MM.1S (cell line): ENCODE results near the gene SSX2IP.

Source experiments
- CTCF ChIP-seq: fragments of 300-600 bp; sonication (generic); IDR thresholded peaks from 2 replicates; pipeline ENCODE4 v1.5.1; 2016; ENCODE audit warnings: antibody characterized with exemption, low read length, mixed read lengths
- EZH2 ChIP-seq: fragments of 300-600 bp; sonication (generic); optimal IDR thresholded peaks from 2 replicates; pipeline ENCODE3; 2017; ENCODE audit warnings: low read depth, mild to moderate bottlenecking, antibody characterized with exemption, low read length, mixed read lengths
- EZH2phosphoT487 ChIP-seq: fragments of 300-600 bp; sonication (generic); IDR thresholded peaks from 2 replicates; pipeline ENCODE4 v1.6.1; 2018; ENCODE audit warnings: antibody characterized with exemption, low read length

GRCh38 chr1:84653130-84653677, 37.1 kb downstream of the SSX2IP start:
- TF ChIP-seq EZH2 (no peak), EZH2phosphoT487 (no peak), CTCF (no peak)
